Neural cell (in vitro differentiated cells): ENCODE data around the gene NHSL1.

Source experiments
- CTCF ChIP-seq: fragments of 450-650 bp; IDR thresholded peaks from 2 replicates; pipeline ENCODE4 v1.5.1; 2014; ENCODE audit warnings: antibody characterized with exemption, mild to moderate bottlenecking, moderate library complexity; ENCODE audit not compliant: poor library complexity, severe bottlenecking
- RAD21 ChIP-seq: fragments of 450-650 bp; conservative IDR thresholded peaks from 2 replicates; pipeline ENCODE4 v1.6.1; 2014; ENCODE audit warnings: antibody characterized with exemption, mild to moderate bottlenecking, moderate library complexity

DNA sequence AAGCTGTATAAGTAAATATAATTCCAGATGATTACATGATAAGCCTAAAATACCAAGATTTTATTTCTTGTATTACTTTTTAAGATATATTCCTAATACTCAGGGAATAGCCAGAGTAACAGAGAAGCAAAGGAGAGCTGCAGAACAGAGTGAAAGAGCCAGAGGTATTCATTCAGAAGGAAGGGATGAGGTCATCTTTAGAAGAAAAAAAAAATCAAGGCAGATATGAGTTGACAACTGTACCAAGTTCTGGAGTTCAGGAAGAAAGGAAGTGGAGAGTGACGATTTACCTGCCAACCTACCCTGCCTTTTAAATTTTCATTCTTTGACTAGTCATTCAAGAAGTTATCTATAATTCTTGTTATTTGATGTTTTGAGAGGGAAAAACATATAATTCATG is 28.8 kb upstream of the NHSL1 start:
- TF ChIP-seq CTCF = no peak
- TF ChIP-seq RAD21 = no peak
